ENCODE results near the gene CCDC85B.

GRCh38 chr11:65853246-65853979 is 37.1 kb upstream of the CCDC85B start:
- TF ChIP-seq ZBTB7B (CRISPR knock-in tag; IDR thresholded peaks at IDR 0.05) = no peak
- no peak for TF ChIP-seq ZNF281 (CRISPR knock-in tag; IDR thresholded peaks at IDR 0.05; ENCODE audit: borderline replicate concordance)
- no peak; the same call in 1 of the 2 replicates for TF ChIP-seq CTCF (CRISPR knock-in tag; IDR thresholded peaks at IDR 0.05)
- no peak for TF ChIP-seq ZNF138 (CRISPR knock-in tag; IDR thresholded peaks at IDR 0.05; ENCODE audit: low read depth)
- TF ChIP-seq ZNF776 (CRISPR knock-in tag; IDR thresholded peaks at IDR 0.05) = no peak
- no peak for TF ChIP-seq ZBTB4 (CRISPR knock-in tag; IDR thresholded peaks at IDR 0.05; ENCODE audit: borderline replicate concordance)
- no peak for TF ChIP-seq BHLHE40 (IDR thresholded peaks at IDR 0.05; ENCODE audit: low read length)
- TF ChIP-seq IRF2 (CRISPR knock-in tag; IDR thresholded peaks at IDR 0.05) = no peak
- no peak; a peak in 1 of 4 replicates for TF ChIP-seq POLR2A (IDR thresholded peaks at IDR 0.05; ENCODE audit: insufficient read depth in 1 of 2, low read depth in 2 of 2, low read length in 2 of 2)
- no peak for TF ChIP-seq FOXJ3 (CRISPR knock-in tag; IDR thresholded peaks at IDR 0.05; ENCODE audit: borderline replicate concordance)
- TF ChIP-seq GPN1 (CRISPR knock-in tag; IDR thresholded peaks at IDR 0.05; ENCODE audit: borderline replicate concordance) = no peak
- TF ChIP-seq RNF2 (conservative IDR thresholded peaks at IDR 0.05; ENCODE audit: low read depth) = no peak
- no peak for TF ChIP-seq SMAD1 (CRISPR knock-in tag; IDR thresholded peaks at IDR 0.05; ENCODE audit: borderline replicate concordance, low read depth)

All from HepG2 (cell line).